Neural progenitor cell (in vitro differentiated cells): Measurements from ENCODE around the gene ZNF212. TPM values are rescaled to one million over a fixed set of nuclear protein-coding genes. Genes with fewer than 3 reads are reported as not detected.

Experiments used
- DNase-seq: peaks from one replicate; pipeline ENCODE4 v3.0.0-alpha.2; 2016; ENCODE audit warnings: low spot score
- H2AFZ ChIP-seq: fragments of 200-600 bp; sonication (generic); replicated peaks from 2 replicates; pipeline ENCODE4 v1.6.1; 2016; ENCODE audit warnings: antibody characterized with exemption
- H3F3A ChIP-seq: fragments of 200-600 bp; sonication (generic); 2 replicates; pipeline ENCODE4 v1.6.1; 2016; ENCODE audit warnings: antibody characterized with exemption, low read depth
- H3K27ac ChIP-seq: fragments of 200-600 bp; sonication (generic); 2 replicates; pipeline ENCODE4 v1.5.1; 2016; ENCODE audit warnings: mild to moderate bottlenecking
- H3K27me3 ChIP-seq: fragments of 200-600 bp; sonication (generic); 2 replicates; pipeline ENCODE4 v1.6.1; 2016; ENCODE audit warnings: mild to moderate bottlenecking, moderate library complexity
- H3K36me3 ChIP-seq: fragments of 200-600 bp; sonication (generic); 2 replicates; pipeline ENCODE4 v1.5.1; 2016
- H3K4me1 ChIP-seq: fragments of 200-600 bp; sonication (generic); 2 replicates; pipeline ENCODE4 v1.6.1; 2016; ENCODE audit warnings: mixed run types
- H3K4me2 ChIP-seq: fragments of 200-600 bp; sonication (generic); 2 replicates; pipeline ENCODE4 v1.6.1; 2016
- H3K4me3 ChIP-seq: fragments of 200-600 bp; sonication (generic); 2 replicates; pipeline ENCODE4 v1.5.1; 2016
- H3K79me2 ChIP-seq: fragments of 200-600 bp; sonication (generic); 2 replicates; pipeline ENCODE4 v1.6.1; 2016; ENCODE audit warnings: low read depth
- H3K9ac ChIP-seq: fragments of 200-600 bp; sonication (generic); 2 replicates; pipeline ENCODE4 v1.6.1; 2016
- H3K9me3 ChIP-seq: fragments of 200-600 bp; sonication (generic); 2 replicates; pipeline ENCODE4 v1.5.1; 2016; ENCODE audit warnings: low read depth
- H4K20me1 ChIP-seq: fragments of 200-600 bp; sonication (generic); 2 replicates; pipeline ENCODE4 v1.6.1; 2016; ENCODE audit warnings: low read depth
- H3K27ac Mint-ChIP-seq: 3 replicates; pipeline ENCODE4 v1.8.0; 2021; ENCODE audit warnings: mixed read lengths
- H3K27me3 Mint-ChIP-seq: 2 replicates; pipeline ENCODE4 v1.8.0; 2022; ENCODE audit warnings: low read depth, mild to moderate bottlenecking, inconsistent platforms, moderate library complexity, mixed read lengths; ENCODE audit not compliant: insufficient read depth
- H3K36me3 Mint-ChIP-seq: 3 replicates; pipeline ENCODE4 v1.8.0; 2021; ENCODE audit warnings: mixed read lengths
- H3K4me1 Mint-ChIP-seq: 3 replicates; pipeline ENCODE4 v1.8.0; 2021; ENCODE audit warnings: mixed read lengths
- H3K4me3 Mint-ChIP-seq: 3 replicates; pipeline ENCODE4 v1.8.0; 2021; ENCODE audit warnings: mild to moderate bottlenecking, moderate library complexity, mixed read lengths
- H3K9me3 Mint-ChIP-seq: 3 replicates; pipeline ENCODE4 v1.8.0; 2020; ENCODE audit warnings: mixed read lengths
- CTCF ChIP-seq: fragments of 200-600 bp; sonication (generic); IDR thresholded peaks from 2 replicates; pipeline ENCODE4 v1.5.1; 2017; ENCODE audit warnings: antibody characterized with exemption, mild to moderate bottlenecking
- EZH2 ChIP-seq: fragments of 200-600 bp; sonication (generic); IDR thresholded peaks from 2 replicates; pipeline ENCODE4 v1.6.1; 2017; ENCODE audit warnings: antibody characterized with exemption, mild to moderate bottlenecking, moderate library complexity
- EZH2phosphoT487 ChIP-seq: fragments of 200-600 bp; sonication (generic); IDR thresholded peaks from 2 replicates; pipeline ENCODE4 v1.6.1; 2017; ENCODE audit warnings: antibody characterized with exemption
- total RNA-seq: library from RNA; depleted of rRNA; stranded (reverse); fragments of >200 nt; gene quantifications from 2 replicates; pipeline ENCODE4 v1.2.3, GENCODE V29; 2015; ENCODE audit warnings: low replicate concordance

Gene ZNF212
- total RNA-seq, 1 donor from 2014 or later, result 11.2 TPM

- Histone ChIP-seq H3K36me3 (peaks cover 7% of the 10 kb centered on the region), H3K79me2 (peaks cover 27% of the 10 kb centered on the region), H3K9ac (no peak overlapping the region)
Measured at GRCh38 chr7:149202831-149203231, 36.6 kb upstream of the ZNF212 start.

GRCh38 chr7:149205690-149206381 is 33.6 kb upstream of the ZNF212 start:
- Histone ChIP-seq H3F3A (peaks cover 3% of the 10 kb centered on the region), H3K4me3 (no peak overlapping the region), H3K4me1 (no peaks in the 10 kb centered on the region), H2AFZ (no peak overlapping the region), H3K4me2 (no peak overlapping the region), H3K79me2 (peaks cover 14% of the 10 kb centered on the region), H3K36me3 (no peaks in the 10 kb centered on the region), H3K27me3 (no peaks in the 10 kb centered on the region), H3K9me3 (no peaks in the 10 kb centered on the region), H4K20me1 (peaks cover 42% of the 10 kb centered on the region), H3K27ac (no peak overlapping the region), H3K9ac (no peak overlapping the region)
- Mint-ChIP-seq H3K4me1 (peaks cover 7% of the 10 kb centered on the region), H3K4me3 (no peak overlapping the region), H3K9me3 (no peaks in the 10 kb centered on the region), H3K27me3 (peaks cover 4% of the 10 kb centered on the region), H3K36me3 (peaks cover 46% of the 10 kb centered on the region), H3K27ac (no peak overlapping the region)
- no peak for TF ChIP-seq CTCF
- no peak for TF ChIP-seq EZH2
- no peak for TF ChIP-seq EZH2phosphoT487
- DNase-seq, result no peak

More at GRCh38 chr7:149202831-149203231, 36.6 kb upstream of the ZNF212 start:
- Histone ChIP-seq H3F3A (no peaks in the 10 kb centered on the region), H3K4me3 (no peak overlapping the region), H3K27ac (no peak overlapping the region), H2AFZ (no peak overlapping the region), H3K9me3 (no peaks in the 10 kb centered on the region), H3K4me1 (no peaks in the 10 kb centered on the region), H4K20me1 (peaks cover 37% of the 10 kb centered on the region), H3K4me2 (no peak overlapping the region), H3K27me3 (no peaks in the 10 kb centered on the region)
- Mint-ChIP-seq H3K4me1 (no peaks in the 10 kb centered on the region), H3K27ac (no peak overlapping the region), H3K27me3 (peaks cover 5% of the 10 kb centered on the region), H3K9me3 (no peaks in the 10 kb centered on the region), H3K4me3 (no peak overlapping the region), H3K36me3 (peaks cover 53% of the 10 kb centered on the region)
- no peak for TF ChIP-seq EZH2phosphoT487
- no peak for TF ChIP-seq CTCF
- no peak for TF ChIP-seq EZH2
- DNase-seq, result no peak

- Histone ChIP-seq H3K9ac (no peak overlapping the region), H3K36me3 (peaks cover 4% of the 10 kb centered on the region), H3F3A (peaks cover 3% of the 10 kb centered on the region), H3K4me3 (no peak overlapping the region), H2AFZ (no peak overlapping the region), H3K27me3 (no peaks in the 10 kb centered on the region), H4K20me1 (peaks cover 39% of the 10 kb centered on the region), H3K9me3 (no peaks in the 10 kb centered on the region), H3K4me2 (no peak overlapping the region), H3K4me1 (no peaks in the 10 kb centered on the region), H3K79me2 (peaks cover 8% of the 10 kb centered on the region), H3K27ac (no peak overlapping the region)
- H3K27ac Mint-ChIP-seq, result no peak overlapping the region
- H3K4me1 Mint-ChIP-seq, result peaks cover 7% of the 10 kb centered on the region
- no peak for DNase-seq
- H3K4me3 Mint-ChIP-seq, result no peak overlapping the region
- no peaks in the 10 kb centered on the region for H3K9me3 Mint-ChIP-seq
- H3K27me3 Mint-ChIP-seq, result peaks cover 4% of the 10 kb centered on the region
- TF ChIP-seq CTCF, result no peak
- TF ChIP-seq EZH2, result no peak
- no peak for TF ChIP-seq EZH2phosphoT487
- peaks cover 47% of the 10 kb centered on the region for H3K36me3 Mint-ChIP-seq
Measured at GRCh38 chr7:149207324-149208035, 32.0 kb upstream of the ZNF212 start.
